GM21717 (cell line): ENCODE results near the gene MAP4K3.

Experiments
- ATAC-seq: cut with Tn5 transposase; IDR thresholded peaks from one replicate; pipeline ENCODE4 v1.9.1; 2021; ENCODE audit warnings: mild to moderate bottlenecking, moderate library complexity; ENCODE audit not compliant: unreplicated experiment

MAP4K3 gene

GRCh38 chr2:39213015-39213414, 224.1 kb downstream of the MAP4K3 start:
- no peak for ATAC-seq

- no peak for ATAC-seq
Measured at GRCh38 chr2:39210846-39211245, 226.2 kb downstream of the MAP4K3 start.

- no peak for ATAC-seq
Measured at GRCh38 chr2:39203382-39203781, 233.7 kb downstream of the MAP4K3 start.

- ATAC-seq = no peak
Measured at GRCh38 chr2:39202639-39203369, 234.3 kb downstream of the MAP4K3 start.
